ENCODE data around the gene DEFB131A. TPM values are rescaled to one million over a fixed set of nuclear protein-coding genes. Genes with fewer than 3 reads are reported as not detected.
"Not testable (repeated sequence)": the region's sequence is repeated elsewhere in the genome, so short reads cannot be mapped to it uniquely, and the experiment has no call there.

DEFB131A gene, protein sequence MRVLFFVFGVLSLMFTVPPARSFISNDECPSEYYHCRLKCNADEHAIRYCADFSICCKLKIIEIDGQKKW
- not detected in 2 replicates for total RNA-seq

DNA sequence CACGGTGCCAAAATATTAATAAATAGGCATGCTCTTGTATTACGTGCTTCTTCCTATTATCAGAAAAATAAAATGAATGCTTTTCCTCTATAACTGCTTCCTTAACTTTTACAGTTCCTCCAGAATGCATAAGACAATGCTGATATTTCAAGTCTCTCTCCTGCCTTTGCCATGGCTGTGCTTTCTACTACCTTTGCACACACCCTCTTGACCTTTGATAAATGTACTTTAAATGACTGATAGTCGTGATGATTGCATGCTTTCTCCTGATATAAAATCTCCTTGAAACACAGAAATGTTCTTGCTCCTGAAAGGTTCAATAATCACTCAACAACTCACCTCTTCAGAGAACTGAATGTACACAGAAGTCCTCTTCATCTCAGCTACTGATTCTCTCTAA, at the start of gene DEFB131A:
Gene DEFB131A (plus strand): TSS at position 301 of the 400 bp plus-strand sequence. CDS start 120 bp downstream, outside the sequence.
- DNase-seq (ENCODE audit: low read depth), result not testable (repeated sequence)

DNA sequence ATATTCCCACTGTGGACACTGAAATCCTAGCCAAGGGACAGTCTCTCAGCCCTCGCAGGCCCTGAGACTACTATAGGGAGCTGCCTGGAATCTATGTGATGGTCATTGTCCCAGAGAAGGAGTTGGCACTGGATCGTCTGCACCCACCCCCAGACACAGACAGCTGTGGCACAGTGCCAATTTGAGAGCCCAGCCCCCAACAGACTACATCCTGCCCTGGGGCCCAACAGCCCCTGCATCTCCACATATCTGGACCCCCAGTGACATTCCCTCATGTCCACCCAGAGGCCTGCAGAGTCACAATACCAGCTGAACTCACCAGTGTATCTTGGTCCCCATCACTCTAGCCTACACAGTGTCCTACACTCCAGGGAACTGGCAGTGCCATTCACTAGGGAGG, 38.4 kb upstream of the DEFB131A start:
- DNase-seq (ENCODE audit: low read depth), result not testable (repeated sequence)

DNA sequence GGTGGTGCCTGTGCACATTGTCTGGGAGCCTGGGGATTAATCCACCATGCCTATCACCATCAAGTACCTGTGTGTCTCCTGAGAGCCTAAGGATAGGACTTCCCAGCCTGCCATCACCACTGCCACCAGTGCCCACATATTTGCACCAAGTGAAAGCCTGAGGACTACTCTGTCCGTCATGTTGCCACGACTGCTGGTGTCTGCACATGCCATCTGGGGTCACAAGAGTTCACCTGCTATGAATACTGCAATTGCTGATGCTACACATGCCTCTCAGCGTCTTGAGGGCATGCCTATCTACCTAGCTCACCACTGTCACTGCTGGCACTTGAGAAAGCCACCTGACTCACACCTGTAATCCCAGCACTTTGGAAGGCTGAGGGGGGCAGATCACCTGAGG, 37.7 kb upstream of the DEFB131A start:
- not testable (repeated sequence) for DNase-seq (ENCODE audit: low read depth)

DNA sequence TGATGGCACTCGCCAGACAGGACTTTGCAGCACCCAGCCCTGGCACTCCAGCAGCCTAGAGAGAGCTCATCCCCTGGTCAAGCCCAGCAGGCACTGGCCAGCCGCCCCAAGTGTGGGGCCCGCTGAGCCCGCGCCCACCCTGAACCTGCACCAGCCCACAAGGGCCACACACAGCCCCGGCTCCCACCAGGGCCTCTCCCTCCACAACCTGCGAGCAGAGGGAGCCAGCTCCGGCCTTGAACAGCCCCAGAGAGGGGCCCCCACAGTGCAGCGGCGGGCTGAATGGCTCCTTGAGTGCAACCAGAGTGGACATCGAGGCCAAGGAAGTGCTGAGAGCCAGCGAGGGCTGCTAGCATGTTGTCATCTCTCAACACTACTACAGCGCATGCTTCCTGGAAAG, 34.4 kb upstream of the DEFB131A start:
- no peak for DNase-seq (ENCODE audit: low read depth)

DNA sequence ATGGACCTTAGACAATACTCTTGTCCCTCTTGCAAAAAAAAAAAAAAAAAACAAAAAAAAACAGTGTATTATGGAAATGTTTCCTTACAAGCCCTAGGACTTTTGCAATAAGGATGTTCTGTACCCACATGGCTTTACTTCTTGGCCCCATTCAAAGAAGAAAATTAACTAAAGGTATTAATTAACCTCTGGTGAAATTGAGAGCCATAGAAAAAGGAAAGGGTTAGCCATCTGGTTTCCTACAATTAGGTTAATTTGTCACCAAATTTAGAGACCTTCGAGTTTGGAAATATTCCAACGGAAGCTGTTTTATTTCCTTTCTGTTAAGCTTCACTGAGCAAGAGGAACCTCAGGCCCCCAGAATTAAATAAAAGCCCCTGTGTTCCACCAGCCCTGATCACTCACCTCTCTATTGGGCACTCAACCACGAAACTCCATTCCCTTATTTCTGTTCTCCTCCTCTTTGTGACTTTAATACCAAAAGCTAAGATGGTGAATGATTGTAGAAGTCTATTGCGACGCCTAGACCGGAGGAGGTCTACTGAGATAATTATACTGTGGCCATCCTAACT, 22.2 kb upstream of the DEFB131A start:
- DNase-seq (ENCODE audit: low read depth), result peak; percentile 89

DNA sequence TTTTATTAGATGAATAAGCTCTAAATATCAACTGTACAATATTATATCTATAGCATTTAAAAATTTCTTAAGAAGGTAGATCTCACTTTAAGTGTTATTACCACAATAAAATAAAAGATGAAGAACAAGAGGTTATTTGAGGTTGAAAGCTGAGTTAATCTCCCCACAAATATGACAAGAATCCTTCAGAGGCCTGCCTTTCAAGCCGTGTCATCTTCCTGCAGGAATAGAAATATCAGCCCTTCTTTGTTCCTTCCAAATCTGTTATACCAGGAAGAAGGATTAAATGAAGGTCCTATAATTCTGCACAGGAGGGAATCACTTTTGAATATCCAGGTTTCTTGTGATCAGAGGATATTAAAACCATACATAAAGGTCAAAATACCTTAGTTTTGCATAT, 18.3 kb upstream of the DEFB131A start:
- DNase-seq (ENCODE audit: low read depth), result peak; percentile 69

DNA sequence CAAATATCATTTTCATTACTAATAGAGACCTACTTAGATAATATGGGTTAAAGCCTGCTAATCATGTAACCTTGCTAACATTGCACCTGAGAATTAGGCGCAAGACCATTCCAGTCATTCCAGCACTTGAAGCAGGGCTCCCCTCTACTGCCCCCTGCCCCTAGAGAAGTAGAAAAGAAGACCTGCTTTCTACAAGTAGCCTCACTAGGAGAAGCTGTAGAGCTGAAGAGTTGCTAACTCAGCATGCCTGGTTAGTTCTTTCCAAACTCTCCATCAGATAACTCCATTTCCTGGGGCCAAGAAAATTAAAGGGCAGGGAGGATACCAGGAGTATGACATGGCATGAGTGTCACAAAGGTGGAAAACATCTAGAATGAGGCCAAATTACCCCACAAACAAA, 14.2 kb upstream of the DEFB131A start:
- peak; percentile 15 for DNase-seq (ENCODE audit: low read depth)

DNA sequence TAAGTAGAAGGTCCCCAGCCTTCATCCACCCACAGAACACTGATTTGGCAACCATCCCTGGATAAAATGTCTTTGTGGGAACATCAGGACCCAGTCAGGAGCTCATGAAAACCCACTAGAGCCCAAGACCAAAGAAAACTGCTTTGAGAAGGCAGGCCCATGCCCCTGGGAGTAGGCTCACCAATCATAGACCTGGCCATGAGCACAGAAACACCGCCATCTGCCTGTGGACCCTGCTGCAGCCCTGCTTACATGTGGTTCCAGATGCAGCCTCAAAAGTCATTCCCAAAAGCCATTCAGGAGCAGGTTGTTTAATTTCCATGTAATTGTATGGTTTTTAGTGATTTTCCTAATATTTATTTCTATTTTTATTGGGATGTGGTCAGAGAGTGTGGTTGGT, 10.9 kb upstream of the DEFB131A start:
- DNase-seq (ENCODE audit: low read depth), result not testable (repeated sequence)

DNA sequence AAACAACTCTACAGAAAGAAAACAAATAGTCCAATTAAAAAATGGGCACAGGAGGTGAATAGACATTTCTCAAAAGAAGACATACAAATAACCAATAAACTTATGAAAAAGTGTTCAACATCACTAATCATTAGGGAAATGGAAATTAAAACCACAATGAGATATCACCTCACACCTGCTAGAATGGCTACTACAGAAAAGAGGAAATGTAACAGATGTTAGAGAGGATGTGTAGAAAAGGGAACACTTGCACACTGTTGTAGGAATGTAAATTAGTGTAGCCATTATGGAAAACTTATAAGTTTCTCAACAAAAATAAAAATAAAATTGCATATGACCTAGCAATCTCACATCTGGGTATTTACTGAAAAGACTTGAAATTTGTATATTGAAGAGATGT, 7.5 kb upstream of the DEFB131A start:
- not testable (repeated sequence) for DNase-seq (ENCODE audit: low read depth)

DNA sequence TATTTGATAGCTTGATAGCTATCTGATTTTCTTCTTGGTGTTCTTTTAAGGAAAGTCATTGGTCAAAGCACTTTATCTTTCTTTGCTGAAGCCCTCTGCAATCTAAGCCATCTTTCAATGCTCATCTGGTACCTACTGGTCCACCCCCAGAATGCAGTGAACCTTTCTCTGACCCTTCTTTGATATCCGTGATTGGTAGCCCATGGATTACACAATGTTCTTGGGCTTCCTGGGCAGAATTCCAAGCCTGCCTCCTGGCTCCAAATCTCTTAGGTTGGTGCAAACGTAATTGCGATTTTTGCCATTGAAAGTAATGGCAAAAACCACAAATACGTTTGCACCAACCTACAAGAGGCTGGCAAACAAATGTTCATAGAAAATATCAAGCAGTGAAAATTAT, 1.9 kb upstream of the DEFB131A start:
- DNase-seq (ENCODE audit: low read depth), result peak; percentile 57

DNA sequence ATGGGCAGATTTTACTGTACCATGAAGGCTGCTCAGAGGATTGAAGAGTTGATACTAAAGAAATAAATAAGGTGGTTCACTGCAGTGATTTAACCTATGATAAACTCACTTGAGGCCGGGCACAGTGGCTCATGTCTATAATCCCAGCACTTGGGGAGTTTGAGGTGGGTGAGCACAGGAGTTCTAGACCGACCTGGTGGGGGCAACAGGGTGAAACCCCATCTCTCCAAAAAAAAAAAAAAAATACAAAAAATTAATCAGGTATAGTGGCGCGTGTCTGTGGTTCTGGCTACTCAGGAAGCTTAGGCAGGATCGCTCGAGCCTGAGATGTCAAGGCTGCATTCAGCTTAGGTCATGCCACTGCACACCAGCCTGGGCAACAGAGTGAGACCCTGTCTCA, 467 bp downstream of the DEFB131A start:
- not testable (repeated sequence) for DNase-seq (ENCODE audit: low read depth)

DNA sequence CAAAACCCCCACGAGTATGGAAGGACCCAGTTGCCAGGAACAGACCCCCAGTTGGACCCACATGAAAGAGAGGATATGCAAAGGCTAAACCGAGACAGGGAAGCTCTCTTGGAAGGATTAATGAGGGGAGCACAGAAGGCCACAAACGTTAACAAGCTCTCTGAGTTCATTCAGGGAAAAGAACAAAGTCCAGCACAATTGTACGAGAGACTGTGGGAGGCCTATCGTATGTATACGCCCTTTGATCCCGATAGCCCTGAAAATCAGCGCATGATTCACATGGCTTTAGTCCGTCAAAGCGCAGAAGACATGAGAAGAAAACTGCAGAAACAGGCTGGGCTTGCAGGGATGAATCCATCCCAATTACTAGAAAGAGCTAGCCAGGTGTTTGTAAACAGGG, 8.0 kb downstream of the DEFB131A start:
- DNase-seq (ENCODE audit: low read depth), result not testable (repeated sequence)

DNA sequence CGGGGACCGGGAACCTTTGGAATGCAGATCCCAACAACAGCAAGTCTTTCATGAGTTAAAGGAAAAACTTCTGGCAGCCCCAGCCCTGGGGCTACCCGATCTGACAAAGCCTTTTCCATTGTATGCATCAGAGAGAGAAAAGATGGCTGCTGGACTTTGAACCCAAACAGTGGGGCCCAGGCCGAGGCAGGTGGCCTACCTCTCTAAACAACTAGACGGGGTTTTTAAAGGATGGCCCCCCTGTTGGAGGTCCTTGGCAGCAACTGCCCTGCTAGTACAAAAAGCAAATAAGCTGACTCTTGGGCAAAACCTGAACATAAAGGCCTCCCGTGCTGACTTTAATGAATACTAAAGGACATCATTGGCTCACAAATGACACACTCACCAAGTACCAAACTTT, 10.1 kb downstream of the DEFB131A start:
- not testable (repeated sequence) for DNase-seq (ENCODE audit: low read depth)

DNA sequence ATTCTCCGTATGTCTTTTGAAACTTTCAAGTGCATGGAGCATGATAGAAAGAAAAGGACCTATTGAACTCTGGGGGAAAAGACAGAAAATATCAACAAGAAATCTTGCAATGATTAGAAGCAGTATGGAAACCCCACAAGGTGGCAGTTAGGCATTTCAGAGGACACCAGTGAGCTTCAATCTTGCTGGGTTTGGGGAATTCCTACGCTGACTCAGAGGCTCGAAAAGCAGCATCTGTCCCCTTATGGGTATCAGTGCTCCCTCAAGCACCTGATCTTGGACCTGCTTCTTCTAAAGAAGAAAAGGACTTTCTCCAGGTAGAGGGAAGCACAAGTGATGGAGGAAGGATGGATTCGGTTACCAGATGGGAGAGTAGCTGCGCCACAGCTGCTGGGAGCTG, 10.8 kb downstream of the DEFB131A start:
- not testable (repeated sequence) for DNase-seq (ENCODE audit: low read depth)

DNA sequence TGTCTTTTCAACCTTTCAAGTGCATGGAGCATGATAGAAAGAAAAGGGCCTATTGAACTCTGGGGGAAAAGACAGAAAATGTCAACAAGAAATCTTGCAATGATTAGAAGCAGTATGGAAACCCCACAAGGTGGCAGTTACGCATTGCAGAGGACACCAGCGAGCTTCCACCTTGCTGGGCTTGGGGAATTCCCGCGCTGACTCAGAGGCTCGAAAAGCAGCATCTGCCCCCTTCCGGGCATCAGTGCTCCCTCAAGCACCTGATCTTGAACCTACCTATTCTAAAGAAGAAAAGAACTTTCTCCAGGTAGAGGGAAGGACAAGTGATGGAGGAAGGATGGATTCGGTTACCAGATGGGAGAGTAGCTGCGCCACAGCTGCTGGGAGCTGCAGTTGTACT, 35.3 kb downstream of the DEFB131A start:
- DNase-seq (ENCODE audit: low read depth), result not testable (repeated sequence)

DNA sequence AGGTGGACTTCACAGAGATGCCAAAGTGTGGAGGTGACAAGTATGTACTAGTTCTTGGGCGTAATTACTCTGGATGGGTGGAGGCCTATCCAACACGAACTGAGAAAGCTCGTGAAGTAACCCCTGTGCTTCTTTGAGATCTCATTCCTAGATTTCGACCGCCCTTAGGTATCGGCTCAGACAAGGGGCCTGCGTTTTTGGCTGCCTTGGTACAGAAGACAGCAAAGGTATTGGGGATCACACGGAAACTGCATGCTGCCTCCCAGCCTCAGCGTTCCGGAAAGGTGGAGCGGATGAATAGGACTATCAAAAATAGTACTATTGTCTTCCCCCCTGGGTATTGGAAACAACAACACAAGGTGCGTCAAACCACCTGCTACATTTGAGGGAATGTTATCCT, 35.9 kb downstream of the DEFB131A start:
- not testable (repeated sequence) for DNase-seq (ENCODE audit: low read depth)

DNA sequence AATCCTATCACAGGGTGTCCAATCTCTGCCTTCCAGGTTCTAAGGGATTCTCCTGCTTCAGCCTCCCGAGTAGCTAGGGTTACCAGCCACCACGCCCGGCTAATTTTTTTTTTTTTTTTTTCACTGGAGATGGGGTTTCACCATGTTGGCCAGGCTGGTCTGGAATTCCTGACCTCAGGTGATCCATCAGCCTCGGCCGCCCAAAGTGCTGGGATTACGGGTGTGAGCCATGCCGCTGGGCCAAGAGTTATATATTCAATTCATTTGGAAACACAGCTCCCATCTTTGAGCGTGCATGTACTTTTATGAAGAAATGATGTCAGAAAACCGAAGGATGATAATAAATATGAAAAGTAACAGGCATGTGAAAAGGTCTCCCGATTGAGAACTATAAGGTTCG, 38.7 kb downstream of the DEFB131A start:
- not testable (repeated sequence) for DNase-seq (ENCODE audit: low read depth)

DNA sequence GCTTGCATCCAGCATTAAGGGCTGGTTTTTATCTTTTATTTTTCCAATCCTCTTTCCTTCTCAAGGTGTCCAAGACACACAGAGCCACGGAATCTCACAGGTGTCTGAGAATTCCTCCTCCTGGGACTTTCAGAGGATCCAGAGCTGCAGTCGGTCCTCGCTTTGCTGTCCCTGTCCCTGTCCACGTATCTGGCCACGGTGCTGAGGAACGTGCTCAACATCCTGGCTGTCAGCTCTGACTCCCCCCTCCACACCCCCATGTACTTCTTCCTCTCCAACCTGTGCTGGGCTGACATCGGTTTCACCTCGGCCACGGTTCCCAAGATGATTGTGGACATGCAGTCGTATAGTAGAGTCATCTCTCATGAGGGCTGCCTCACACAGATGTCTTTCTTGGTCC, 39.5 kb downstream of the DEFB131A start:
- not testable (repeated sequence) for DNase-seq (ENCODE audit: low read depth)

DNA sequence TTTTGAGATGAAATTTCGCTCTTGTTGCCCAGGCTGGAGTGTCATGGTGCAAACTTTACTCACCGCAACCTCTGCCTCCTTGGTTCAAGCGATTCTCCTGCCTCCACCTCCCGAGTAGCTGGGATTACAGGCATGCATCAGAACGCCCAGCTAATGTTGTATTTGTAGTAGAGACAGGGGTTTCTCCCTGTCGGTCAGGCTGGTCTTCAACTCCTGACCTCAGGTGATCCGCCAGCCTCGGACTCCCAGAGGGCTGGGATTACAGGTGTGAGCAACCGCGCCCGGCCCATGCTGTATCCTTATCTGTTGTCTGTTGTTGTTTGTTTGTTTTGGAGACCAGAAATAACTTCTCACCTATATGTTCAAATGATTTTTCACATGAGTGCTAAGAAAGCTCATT, 42.7 kb downstream of the DEFB131A start:
- DNase-seq (ENCODE audit: low read depth), result not testable (repeated sequence)

DNA sequence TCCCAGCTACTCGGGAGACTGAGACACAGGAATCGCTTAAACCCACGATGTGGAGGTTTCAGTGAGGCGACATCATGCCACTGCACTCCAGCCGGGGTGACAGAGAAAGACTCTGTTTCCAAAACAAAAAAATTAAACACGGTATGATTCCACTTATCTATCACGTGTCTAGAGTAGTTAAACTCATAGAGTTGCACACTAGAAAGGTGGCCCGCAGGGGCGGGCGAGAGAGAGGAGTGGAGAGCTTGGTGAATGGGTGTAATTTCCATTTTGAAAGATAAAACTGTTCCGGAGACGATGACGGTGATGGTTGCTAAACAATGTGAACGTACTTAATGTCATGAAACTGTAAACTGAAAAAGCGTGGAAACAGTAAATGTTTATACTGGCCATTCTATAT, 44.6 kb downstream of the DEFB131A start:
- not testable (repeated sequence) for DNase-seq (ENCODE audit: low read depth)

DNA sequence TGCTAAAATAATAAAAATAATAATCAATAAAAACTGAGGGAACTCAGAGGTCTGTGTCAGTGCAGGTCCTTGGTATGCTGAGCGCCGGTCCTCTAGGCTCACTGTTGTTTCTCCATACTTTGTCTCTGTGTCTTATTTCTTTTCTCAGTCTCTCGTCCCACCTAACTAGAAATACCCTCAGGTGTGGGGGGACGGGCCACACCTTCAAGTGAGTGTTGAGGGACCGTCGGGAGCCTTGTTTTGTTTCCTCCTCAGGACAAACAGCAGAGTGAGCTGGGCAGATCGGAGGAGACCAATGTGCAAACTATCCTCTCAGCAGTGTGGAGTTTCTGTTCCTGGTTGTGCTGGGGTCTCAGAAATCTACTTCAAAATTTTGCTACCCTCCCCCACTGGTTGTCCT, 46.3 kb downstream of the DEFB131A start:
- not testable (repeated sequence) for DNase-seq (ENCODE audit: low read depth)

DNA sequence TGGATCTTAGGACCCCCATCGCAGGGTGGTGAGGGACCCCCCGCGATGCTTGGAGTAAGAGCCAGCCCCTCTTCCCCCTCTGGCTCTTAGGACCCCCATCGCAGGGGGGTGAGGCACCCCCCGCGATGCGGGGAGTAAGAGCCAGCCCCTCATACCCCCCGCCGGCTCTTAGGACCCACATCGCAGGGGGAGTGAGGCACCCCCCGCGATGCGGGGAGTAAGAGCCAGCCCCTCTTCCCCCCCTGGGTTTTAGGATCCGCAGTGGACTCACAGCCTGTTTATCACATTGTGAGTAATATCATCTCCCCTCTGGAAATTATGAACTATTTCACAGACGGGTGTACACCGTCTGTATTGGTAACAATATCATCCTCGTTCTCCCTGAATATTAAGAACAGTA, 46.8 kb downstream of the DEFB131A start:
- DNase-seq (ENCODE audit: low read depth), result not testable (repeated sequence)

DNA sequence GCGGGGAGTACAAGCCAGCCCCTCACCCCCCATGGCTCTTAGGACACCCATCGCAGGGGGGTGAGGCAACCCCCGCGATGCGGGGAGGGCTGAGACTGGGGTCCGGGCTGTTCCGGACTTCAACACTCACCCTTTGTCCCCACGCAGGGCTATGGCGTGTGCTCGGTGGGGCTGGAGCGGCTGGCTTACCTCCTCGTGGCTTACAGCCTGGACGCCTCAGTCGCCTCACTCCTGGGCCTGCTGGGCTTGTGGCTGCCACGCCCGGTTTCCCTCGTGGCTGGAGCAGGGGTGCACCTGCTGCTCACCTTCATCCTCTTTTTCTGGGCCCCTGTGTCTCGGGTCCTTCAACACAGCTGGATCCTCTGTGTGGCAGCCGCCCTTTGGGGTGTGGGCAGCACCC, 49.4 kb downstream of the DEFB131A start:
- DNase-seq (ENCODE audit: low read depth), result not testable (repeated sequence)

All from renal cortical epithelial cell (primary cell).